ENCODE measurements around the gene CRLF3.
"Not testable (repeated sequence)": the region's sequence is repeated elsewhere in the genome, so short reads cannot be mapped to it uniquely, and the experiment has no call there.

CRLF3 gene

DNA sequence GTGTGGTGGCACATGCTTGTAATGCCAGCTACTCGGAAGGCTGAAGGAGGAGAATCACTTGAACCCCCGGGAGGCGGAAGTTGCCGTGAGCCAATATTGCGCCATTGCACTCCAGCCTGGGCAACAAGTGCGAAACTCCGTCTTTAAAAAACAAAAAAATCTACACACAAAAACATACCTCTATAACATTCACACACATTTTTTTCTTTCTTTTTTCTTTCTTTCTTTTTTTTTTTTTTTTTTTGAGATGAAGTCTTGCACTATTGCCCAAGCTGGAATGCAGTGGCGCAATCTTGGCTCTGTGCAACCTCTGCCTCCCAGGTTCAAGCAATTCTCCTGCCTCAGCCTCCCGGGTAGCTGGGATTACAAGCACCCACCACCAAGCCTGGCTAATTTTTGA, 9.6 kb downstream of the CRLF3 start:
- H3K9me3 ChIP-seq (ENCODE audit: control insufficient read depth in 2 of 2, low read length in 2 of 2); H3K9ac ChIP-seq (ENCODE audit: low read length in 2 of 2); H3K4me3 ChIP-seq (ENCODE audit: low read length in 2 of 2); H3K4me1 ChIP-seq (ENCODE audit: control insufficient read depth, insufficient read depth, low read length); H3K36me3 ChIP-seq (ENCODE audit: control insufficient read depth in 2 of 2, insufficient read depth in 2 of 2, low read length in 2 of 2); H3K27ac ChIP-seq (ENCODE audit: low read length); H3K27me3 ChIP-seq (ENCODE audit: control insufficient read depth in 1 of 2, insufficient read depth in 2 of 2, low read length in 2 of 2): not testable (repeated sequence)

DNA sequence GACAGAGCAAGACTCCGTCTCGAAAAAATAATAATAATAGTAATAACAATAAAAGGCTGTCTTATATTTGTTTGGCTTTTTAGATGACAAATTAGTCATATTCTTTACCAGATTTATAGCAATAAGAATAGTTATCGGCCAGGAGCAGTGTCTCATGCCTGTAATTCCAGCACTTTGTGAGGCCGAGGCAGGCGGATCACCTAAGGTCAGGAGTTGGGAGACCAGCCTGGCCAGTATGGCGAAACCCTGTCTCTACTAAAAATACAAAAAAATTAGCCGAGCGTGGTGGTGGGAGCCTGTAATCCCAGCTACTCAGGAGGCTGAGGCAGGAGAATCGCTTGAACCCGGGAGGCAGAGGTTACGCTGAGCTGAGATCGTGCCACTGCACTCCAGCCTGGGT, 10.3 kb downstream of the CRLF3 start:
- H3K27ac ChIP-seq (ENCODE audit: low read length); H3K4me3 ChIP-seq (ENCODE audit: low read length in 2 of 2); H3K9ac ChIP-seq (ENCODE audit: low read length in 2 of 2); H3K27me3 ChIP-seq (ENCODE audit: control insufficient read depth in 1 of 2, insufficient read depth in 2 of 2, low read length in 2 of 2); H3K9me3 ChIP-seq (ENCODE audit: control insufficient read depth in 2 of 2, low read length in 2 of 2); H3K4me1 ChIP-seq (ENCODE audit: control insufficient read depth, insufficient read depth, low read length); H3K36me3 ChIP-seq (ENCODE audit: control insufficient read depth in 2 of 2, insufficient read depth in 2 of 2, low read length in 2 of 2): not testable (repeated sequence)

- H3K9ac ChIP-seq (ENCODE audit: low read length in 2 of 2), result no peak overlapping the region
- H3K36me3 ChIP-seq (ENCODE audit: control insufficient read depth in 2 of 2, insufficient read depth in 2 of 2, low read length in 2 of 2), result no peaks in the 10 kb centered on the region
- H3K9me3 ChIP-seq (ENCODE audit: control insufficient read depth in 2 of 2, low read length in 2 of 2), result no peaks in the 10 kb centered on the region
- no peaks in the 10 kb centered on the region for H3K4me1 ChIP-seq (ENCODE audit: control insufficient read depth, insufficient read depth, low read length)
- H3K4me3 ChIP-seq (ENCODE audit: low read length in 2 of 2), result no peak overlapping the region
- no peak overlapping the region for H3K27ac ChIP-seq (ENCODE audit: low read length)
- H3K27me3 ChIP-seq (ENCODE audit: control insufficient read depth in 1 of 2, insufficient read depth in 2 of 2, low read length in 2 of 2), result no peaks in the 10 kb centered on the region
Measured at GRCh38 chr17:30812218-30813177, 12.0 kb downstream of the CRLF3 start.

- no peaks in the 10 kb centered on the region for H3K4me1 ChIP-seq (ENCODE audit: control insufficient read depth, insufficient read depth, low read length)
- no peaks in the 10 kb centered on the region for H3K27me3 ChIP-seq (ENCODE audit: control insufficient read depth in 1 of 2, insufficient read depth in 2 of 2, low read length in 2 of 2)
- H3K9me3 ChIP-seq (ENCODE audit: control insufficient read depth in 2 of 2, low read length in 2 of 2), result no peaks in the 10 kb centered on the region
- no peak overlapping the region for H3K4me3 ChIP-seq (ENCODE audit: low read length in 2 of 2)
- no peak overlapping the region for H3K9ac ChIP-seq (ENCODE audit: low read length in 2 of 2)
- no peak overlapping the region for H3K27ac ChIP-seq (ENCODE audit: low read length)
- no peaks in the 10 kb centered on the region for H3K36me3 ChIP-seq (ENCODE audit: control insufficient read depth in 2 of 2, insufficient read depth in 2 of 2, low read length in 2 of 2)
Measured at GRCh38 chr17:30809867-30810266, 14.6 kb downstream of the CRLF3 start.

DNA sequence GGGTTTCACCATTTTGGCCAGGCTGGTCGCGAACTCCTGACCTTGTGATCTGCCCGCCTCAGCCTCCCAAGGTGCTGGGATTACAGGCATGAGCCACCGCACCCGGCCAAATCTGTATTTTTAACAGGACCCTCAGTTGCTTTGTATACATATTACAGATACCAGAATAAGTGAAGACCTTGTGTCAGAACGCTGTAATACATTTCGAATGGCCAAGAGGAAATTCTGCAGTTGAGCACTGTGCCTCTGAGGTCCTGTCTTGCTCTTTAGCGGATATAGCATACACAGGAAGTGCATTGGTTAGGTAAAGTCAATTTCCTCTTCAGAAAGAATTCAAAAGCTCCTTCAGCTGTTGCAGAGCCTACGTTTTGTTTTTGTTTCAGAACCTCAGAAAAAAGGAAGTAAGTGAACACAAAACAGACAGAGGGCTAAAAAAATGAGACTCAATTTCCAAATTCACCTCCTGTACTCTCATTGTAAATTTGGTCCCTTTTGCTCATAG, 15.7 kb downstream of the CRLF3 start:
- Histone ChIP-seq H3K4me3 (ENCODE audit: low read length in 2 of 2) (no peak overlapping the region), H3K27me3 (ENCODE audit: control insufficient read depth in 1 of 2, insufficient read depth in 2 of 2, low read length in 2 of 2) (no peaks in the 10 kb centered on the region), H3K27ac (ENCODE audit: low read length) (no peak overlapping the region), H3K9ac (ENCODE audit: low read length in 2 of 2) (no peak overlapping the region), H3K4me1 (ENCODE audit: control insufficient read depth, insufficient read depth, low read length) (no peaks in the 10 kb centered on the region), H3K9me3 (ENCODE audit: control insufficient read depth in 2 of 2, low read length in 2 of 2) (no peaks in the 10 kb centered on the region), H3K36me3 (ENCODE audit: control insufficient read depth in 2 of 2, insufficient read depth in 2 of 2, low read length in 2 of 2) (peaks cover 0 to 1% of the 10 kb centered on the region in 2 donors)

DNA sequence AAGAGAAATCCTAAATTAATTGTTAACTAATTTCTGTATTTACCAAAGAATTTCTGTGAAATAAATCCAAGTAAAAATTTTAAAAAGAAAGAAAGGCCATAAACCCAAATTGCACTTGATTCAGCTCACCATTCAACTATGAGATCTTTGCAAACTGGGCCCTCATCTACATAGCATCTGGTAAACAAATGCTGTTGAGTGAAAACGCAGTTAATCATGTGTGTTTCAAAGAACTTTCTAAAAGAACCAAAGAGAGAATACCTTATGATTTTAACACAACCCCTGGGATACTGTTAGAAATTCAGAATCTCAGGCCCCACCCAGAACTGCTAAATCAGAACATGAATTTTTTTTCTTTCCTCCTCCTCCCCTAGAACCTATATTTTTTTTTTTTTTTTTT, 16.6 kb downstream of the CRLF3 start:
- Histone ChIP-seq H3K4me1 (ENCODE audit: control insufficient read depth, insufficient read depth, low read length) (no peaks in the 10 kb centered on the region), H3K4me3 (ENCODE audit: low read length in 2 of 2) (no peak overlapping the region), H3K36me3 (ENCODE audit: control insufficient read depth in 2 of 2, insufficient read depth in 2 of 2, low read length in 2 of 2) (peaks cover 6 to 9% of the 10 kb centered on the region in 2 donors), H3K9me3 (ENCODE audit: control insufficient read depth in 2 of 2, low read length in 2 of 2) (no peaks in the 10 kb centered on the region), H3K27ac (ENCODE audit: low read length) (no peak overlapping the region), H3K27me3 (ENCODE audit: control insufficient read depth in 1 of 2, insufficient read depth in 2 of 2, low read length in 2 of 2) (no peaks in the 10 kb centered on the region), H3K9ac (ENCODE audit: low read length in 2 of 2) (no peak overlapping the region)

DNA sequence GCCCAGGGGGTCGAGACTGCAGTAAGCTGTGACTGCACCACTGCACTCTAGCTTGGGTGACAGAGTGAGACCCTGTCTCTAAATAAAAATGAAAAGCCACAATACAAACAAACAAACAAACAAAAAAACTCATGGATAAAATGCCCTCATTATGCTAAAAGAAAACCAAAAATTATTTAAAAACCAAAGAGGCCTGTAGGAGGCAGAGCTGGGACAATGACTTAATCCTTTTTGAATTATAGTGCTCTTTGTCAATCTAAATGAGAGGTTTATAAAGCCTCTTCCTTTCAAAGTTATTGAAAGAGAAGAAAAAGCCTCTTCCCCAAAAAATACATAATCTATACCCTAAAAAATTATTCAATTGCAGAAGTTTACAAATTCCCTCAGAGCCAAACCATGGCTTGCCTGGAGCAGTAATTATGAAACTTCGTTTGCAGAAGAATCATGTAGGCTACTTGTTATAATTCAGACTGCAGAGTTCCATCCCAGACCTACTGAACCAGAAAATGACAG, 18.5 kb downstream of the CRLF3 start:
- H3K4me3 ChIP-seq (ENCODE audit: low read length in 2 of 2), result no peak overlapping the region
- no peaks in the 10 kb centered on the region for H3K4me1 ChIP-seq (ENCODE audit: control insufficient read depth, insufficient read depth, low read length)
- no peak overlapping the region for H3K9ac ChIP-seq (ENCODE audit: low read length in 2 of 2)
- H3K36me3 ChIP-seq (ENCODE audit: control insufficient read depth in 2 of 2, insufficient read depth in 2 of 2, low read length in 2 of 2), result peaks cover 10% of the 10 kb centered on the region in 2 donors
- no peaks in the 10 kb centered on the region for H3K27me3 ChIP-seq (ENCODE audit: control insufficient read depth in 1 of 2, insufficient read depth in 2 of 2, low read length in 2 of 2)
- H3K9me3 ChIP-seq (ENCODE audit: control insufficient read depth in 2 of 2, low read length in 2 of 2), result no peaks in the 10 kb centered on the region
- no peak overlapping the region for H3K27ac ChIP-seq (ENCODE audit: low read length)

GRCh38 chr17:30801671-30802070, 22.8 kb downstream of the CRLF3 start:
- no peak overlapping the region for H3K9ac ChIP-seq (ENCODE audit: low read length in 2 of 2)
- no peak overlapping the region for H3K4me3 ChIP-seq (ENCODE audit: low read length in 2 of 2)
- peaks cover 10 to 12% of the 10 kb centered on the region in 2 donors for H3K36me3 ChIP-seq (ENCODE audit: control insufficient read depth in 2 of 2, insufficient read depth in 2 of 2, low read length in 2 of 2)
- H3K27ac ChIP-seq (ENCODE audit: low read length), result no peak overlapping the region
- no peaks in the 10 kb centered on the region for H3K4me1 ChIP-seq (ENCODE audit: control insufficient read depth, insufficient read depth, low read length)
- no peaks in the 10 kb centered on the region for H3K27me3 ChIP-seq (ENCODE audit: control insufficient read depth in 1 of 2, insufficient read depth in 2 of 2, low read length in 2 of 2)
- H3K9me3 ChIP-seq (ENCODE audit: control insufficient read depth in 2 of 2, low read length in 2 of 2), result no peaks in the 10 kb centered on the region

DNA sequence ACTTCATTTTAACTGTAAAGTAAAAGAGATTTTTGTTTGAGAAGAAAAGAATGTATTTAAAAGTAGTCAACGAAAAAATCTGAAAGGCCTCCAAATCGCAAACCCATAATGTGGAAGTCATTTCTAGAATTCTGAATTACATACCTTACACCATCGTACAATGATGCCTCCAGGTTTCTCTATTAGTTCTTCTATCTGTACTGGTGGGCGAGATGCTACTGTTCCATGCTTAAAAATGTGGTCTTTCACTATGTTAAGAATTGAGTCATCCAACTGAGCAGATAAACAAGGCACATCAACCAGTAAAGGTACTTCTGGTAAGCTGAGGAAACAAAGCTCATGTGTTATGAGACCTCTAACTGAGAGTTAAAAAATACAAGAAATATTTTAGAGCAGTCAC, 28.5 kb downstream of the CRLF3 start:
- Histone ChIP-seq H3K9ac (ENCODE audit: low read length in 2 of 2) (no peak overlapping the region), H3K27ac (ENCODE audit: low read length) (no peak overlapping the region), H3K36me3 (ENCODE audit: control insufficient read depth in 2 of 2, insufficient read depth in 2 of 2, low read length in 2 of 2) (peaks cover 8 to 9% of the 10 kb centered on the region in 2 donors), H3K4me3 (ENCODE audit: low read length in 2 of 2) (no peak overlapping the region), H3K4me1 (ENCODE audit: control insufficient read depth, insufficient read depth, low read length) (no peaks in the 10 kb centered on the region), H3K27me3 (ENCODE audit: control insufficient read depth in 1 of 2, insufficient read depth in 2 of 2, low read length in 2 of 2) (no peaks in the 10 kb centered on the region), H3K9me3 (ENCODE audit: control insufficient read depth in 2 of 2, low read length in 2 of 2) (no peaks in the 10 kb centered on the region)

GRCh38 chr17:30794372-30794771, 30.1 kb downstream of the CRLF3 start:
- H3K4me3 ChIP-seq (ENCODE audit: low read length in 2 of 2), result no peak overlapping the region
- no peaks in the 10 kb centered on the region for H3K4me1 ChIP-seq (ENCODE audit: control insufficient read depth, insufficient read depth, low read length)
- H3K36me3 ChIP-seq (ENCODE audit: control insufficient read depth in 2 of 2, insufficient read depth in 2 of 2, low read length in 2 of 2), result peaks cover 9 to 10% of the 10 kb centered on the region in 2 donors
- H3K27me3 ChIP-seq (ENCODE audit: control insufficient read depth in 1 of 2, insufficient read depth in 2 of 2, low read length in 2 of 2), result no peaks in the 10 kb centered on the region
- no peaks in the 10 kb centered on the region for H3K9me3 ChIP-seq (ENCODE audit: control insufficient read depth in 2 of 2, low read length in 2 of 2)
- no peak overlapping the region for H3K9ac ChIP-seq (ENCODE audit: low read length in 2 of 2)
- no peak overlapping the region for H3K27ac ChIP-seq (ENCODE audit: low read length)

Measured in stomach smooth muscle (tissue), 2 donors.